ENCODE results near the gene FGF1. TPM values are rescaled to one million over a fixed set of nuclear protein-coding genes. Genes with fewer than 3 reads are reported as not detected.

FGF1 gene
- total RNA-seq, 1 donor from 2014 or later: not detected

DNA sequence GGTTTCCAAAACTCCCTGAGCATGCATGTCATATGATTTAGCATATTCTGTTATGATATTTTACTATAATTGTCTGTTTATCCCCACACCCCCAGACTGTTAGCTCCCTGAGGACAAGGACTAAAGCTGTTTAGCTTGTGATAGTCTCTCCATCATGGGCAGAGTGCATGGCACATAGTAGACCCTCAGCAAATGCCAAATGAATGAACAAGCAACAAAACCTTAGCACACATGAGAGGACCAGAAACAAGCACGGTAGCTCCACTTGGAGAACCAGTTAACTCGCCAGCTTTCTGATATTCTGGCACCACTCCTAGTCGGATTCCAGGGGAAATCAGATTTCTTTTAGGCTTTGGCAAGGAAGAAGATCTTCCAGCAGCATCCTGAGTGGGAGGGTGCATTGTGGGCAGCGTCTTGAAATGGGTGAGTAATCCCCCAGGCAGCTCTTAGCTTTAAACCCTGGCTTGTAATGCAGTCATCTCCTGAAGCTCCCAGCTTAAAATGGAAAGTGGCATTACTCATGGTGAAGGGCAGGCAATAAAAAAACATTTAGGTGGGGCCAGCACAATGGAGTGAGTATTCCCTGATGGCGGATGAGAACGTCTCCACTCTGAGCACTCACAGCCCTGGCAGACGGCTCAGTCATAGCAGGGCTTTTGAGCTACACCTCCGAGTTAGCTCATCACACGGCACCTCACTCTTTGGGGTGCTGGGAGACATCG is 41.1 kb downstream of the FGF1 start:
- no peak for DNase-seq (ENCODE audit: low spot score, unreplicated experiment)
- Mint-ChIP-seq H3K36me3 (ENCODE audit: insufficient read depth) (no peaks in the 10 kb centered on the region), H3K4me3 (ENCODE audit: low read depth) (no peak overlapping the region), H3K4me1 (ENCODE audit: low read depth) (no peaks in the 10 kb centered on the region), H3K27me3 (peaks cover 7% of the 10 kb centered on the region), H3K27ac (no peak overlapping the region), H3K9me3 (ENCODE audit: low read depth) (no peaks in the 10 kb centered on the region)
- TF ChIP-seq, protein P1, sequence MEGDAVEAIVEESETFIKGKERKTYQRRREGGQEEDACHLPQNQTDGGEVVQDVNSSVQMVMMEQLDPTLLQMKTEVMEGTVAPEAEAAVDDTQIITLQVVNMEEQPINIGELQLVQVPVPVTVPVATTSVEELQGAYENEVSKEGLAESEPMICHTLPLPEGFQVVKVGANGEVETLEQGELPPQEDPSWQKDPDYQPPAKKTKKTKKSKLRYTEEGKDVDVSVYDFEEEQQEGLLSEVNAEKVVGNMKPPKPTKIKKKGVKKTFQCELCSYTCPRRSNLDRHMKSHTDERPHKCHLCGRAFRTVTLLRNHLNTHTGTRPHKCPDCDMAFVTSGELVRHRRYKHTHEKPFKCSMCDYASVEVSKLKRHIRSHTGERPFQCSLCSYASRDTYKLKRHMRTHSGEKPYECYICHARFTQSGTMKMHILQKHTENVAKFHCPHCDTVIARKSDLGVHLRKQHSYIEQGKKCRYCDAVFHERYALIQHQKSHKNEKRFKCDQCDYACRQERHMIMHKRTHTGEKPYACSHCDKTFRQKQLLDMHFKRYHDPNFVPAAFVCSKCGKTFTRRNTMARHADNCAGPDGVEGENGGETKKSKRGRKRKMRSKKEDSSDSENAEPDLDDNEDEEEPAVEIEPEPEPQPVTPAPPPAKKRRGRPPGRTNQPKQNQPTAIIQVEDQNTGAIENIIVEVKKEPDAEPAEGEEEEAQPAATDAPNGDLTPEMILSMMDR (IDR thresholded peaks at IDR 0.05; ENCODE audit: unreplicated experiment): no peak

DNA sequence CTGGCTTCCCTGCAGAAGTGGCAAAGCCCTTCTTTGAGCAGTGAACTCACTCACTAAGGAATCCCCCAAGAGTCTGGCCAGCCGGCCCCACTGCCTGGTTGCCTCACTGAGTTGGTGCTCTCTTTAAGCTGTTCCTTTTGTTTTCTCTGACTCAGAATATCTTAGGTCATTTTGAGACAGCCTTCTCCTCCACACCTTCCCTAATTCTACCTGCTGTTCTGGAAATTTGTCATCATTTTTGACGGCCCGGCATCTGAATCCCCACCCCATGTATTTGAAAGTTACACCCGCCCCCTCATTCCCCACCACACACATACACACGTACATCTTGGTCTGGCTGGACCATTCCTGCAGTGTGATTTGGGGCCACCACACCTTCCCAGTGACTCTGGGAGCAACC is 41.8 kb downstream of the FGF1 start:
- Mint-ChIP-seq H3K9me3 (ENCODE audit: low read depth) (no peaks in the 10 kb centered on the region), H3K4me3 (ENCODE audit: low read depth) (no peak overlapping the region), H3K27me3 (peaks cover 7% of the 10 kb centered on the region), H3K27ac (no peak overlapping the region), H3K36me3 (ENCODE audit: insufficient read depth) (no peaks in the 10 kb centered on the region), H3K4me1 (ENCODE audit: low read depth) (no peaks in the 10 kb centered on the region)
- DNase-seq (ENCODE audit: low spot score, unreplicated experiment): no peak
- TF ChIP-seq, protein P1 (IDR thresholded peaks at IDR 0.05; ENCODE audit: unreplicated experiment): no peak

DNA sequence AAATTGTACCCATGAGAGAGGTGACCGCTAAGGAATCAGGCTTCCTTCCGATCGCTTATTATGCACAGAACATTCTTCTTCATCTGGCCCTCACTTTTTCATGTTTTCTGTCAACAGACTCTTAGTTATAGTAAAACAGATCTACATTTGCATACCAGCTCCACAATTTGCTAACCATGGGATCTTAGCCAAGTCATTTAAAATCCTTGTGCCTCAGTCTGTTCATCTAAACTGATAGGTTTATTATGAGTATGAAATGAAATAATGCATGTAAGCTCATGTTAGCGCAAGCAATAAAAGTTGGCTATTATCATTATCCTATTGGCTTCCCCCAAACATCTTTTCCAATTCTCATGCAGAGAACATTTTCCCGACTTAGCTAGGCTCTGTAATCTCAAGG is 42.3 kb downstream of the FGF1 start:
- Mint-ChIP-seq H3K27me3 (peaks cover 7% of the 10 kb centered on the region), H3K9me3 (ENCODE audit: low read depth) (no peaks in the 10 kb centered on the region), H3K27ac (no peak overlapping the region), H3K36me3 (ENCODE audit: insufficient read depth) (no peaks in the 10 kb centered on the region), H3K4me1 (ENCODE audit: low read depth) (no peaks in the 10 kb centered on the region), H3K4me3 (ENCODE audit: low read depth) (no peak overlapping the region)
- DNase-seq (ENCODE audit: low spot score, unreplicated experiment): no peak
- TF ChIP-seq, protein P1 (IDR thresholded peaks at IDR 0.05; ENCODE audit: unreplicated experiment): no peak

DNA sequence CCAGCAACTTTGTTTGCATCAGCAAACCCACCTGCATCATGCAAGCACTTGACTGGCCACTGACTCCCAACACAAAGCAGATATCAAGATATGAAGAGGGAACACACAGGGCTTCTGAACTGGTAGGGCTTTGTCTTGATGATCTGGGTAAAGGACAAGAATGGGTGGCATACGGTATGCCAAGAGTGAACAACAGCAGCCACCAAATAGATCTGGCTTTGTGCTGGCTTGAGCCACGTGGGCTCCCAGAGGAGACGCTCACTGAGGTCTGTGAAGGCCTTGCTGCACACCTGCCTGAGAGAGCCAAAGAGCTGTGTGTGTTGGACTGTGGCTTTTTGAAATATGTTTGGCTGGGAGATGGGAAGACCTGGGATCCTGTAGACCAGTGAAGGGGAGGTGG is 43.5 kb downstream of the FGF1 start:
- Mint-ChIP-seq H3K27me3 (peaks cover 7% of the 10 kb centered on the region), H3K27ac (no peak overlapping the region), H3K4me3 (ENCODE audit: low read depth) (no peak overlapping the region), H3K4me1 (ENCODE audit: low read depth) (no peaks in the 10 kb centered on the region), H3K9me3 (ENCODE audit: low read depth) (no peaks in the 10 kb centered on the region), H3K36me3 (ENCODE audit: insufficient read depth) (no peaks in the 10 kb centered on the region)
- TF ChIP-seq, protein P1 (IDR thresholded peaks at IDR 0.05; ENCODE audit: unreplicated experiment): no peak
- DNase-seq (ENCODE audit: low spot score, unreplicated experiment): no peak

DNA sequence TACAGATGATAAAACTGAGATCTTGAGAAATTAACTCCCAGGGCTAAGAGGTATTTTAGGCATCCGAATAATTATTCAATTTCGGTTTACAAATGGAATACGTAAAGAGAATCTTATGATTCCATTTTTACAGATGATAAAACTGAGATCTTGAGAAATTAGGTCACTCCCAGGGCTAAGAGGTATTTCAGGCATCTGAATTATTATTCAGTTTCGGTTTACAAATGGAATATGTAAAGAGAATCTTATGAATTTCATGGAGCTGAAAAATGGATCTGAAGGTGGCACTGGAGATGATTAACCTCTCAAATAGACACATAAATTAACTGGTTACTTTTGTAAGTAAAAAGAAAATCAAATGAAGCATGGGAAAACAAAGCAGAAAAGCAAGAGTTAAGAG is 44.2 kb downstream of the FGF1 start:
- H3K4me1 Mint-ChIP-seq (ENCODE audit: low read depth): no peaks in the 10 kb centered on the region
- peaks cover 7% of the 10 kb centered on the region for H3K27me3 Mint-ChIP-seq
- H3K9me3 Mint-ChIP-seq (ENCODE audit: low read depth): no peaks in the 10 kb centered on the region

More for the DNA sequence above, 44.2 kb downstream of the FGF1 start:
- TF ChIP-seq, protein P1 (IDR thresholded peaks at IDR 0.05; ENCODE audit: unreplicated experiment): no peak
- no peak for DNase-seq (ENCODE audit: low spot score, unreplicated experiment)
- Mint-ChIP-seq H3K4me3 (ENCODE audit: low read depth) (no peak overlapping the region), H3K27ac (no peak overlapping the region), H3K36me3 (ENCODE audit: insufficient read depth) (no peaks in the 10 kb centered on the region)

Measured in progenitor cell of endocrine pancreas (in vitro differentiated cells).